HL-60/S4 (cell line): ENCODE data around the gene COL15A1.

ENCODE experiments used
- in situ Hi-C: fragments of 300-500 bp; cut with MboI; formaldehyde crosslinking; loops from 2 replicates; pipeline ENCODE4 v1.14.3; 2022; ENCODE audit warnings: low sequenced_read_pairs

The COL15A1 gene

DNA sequence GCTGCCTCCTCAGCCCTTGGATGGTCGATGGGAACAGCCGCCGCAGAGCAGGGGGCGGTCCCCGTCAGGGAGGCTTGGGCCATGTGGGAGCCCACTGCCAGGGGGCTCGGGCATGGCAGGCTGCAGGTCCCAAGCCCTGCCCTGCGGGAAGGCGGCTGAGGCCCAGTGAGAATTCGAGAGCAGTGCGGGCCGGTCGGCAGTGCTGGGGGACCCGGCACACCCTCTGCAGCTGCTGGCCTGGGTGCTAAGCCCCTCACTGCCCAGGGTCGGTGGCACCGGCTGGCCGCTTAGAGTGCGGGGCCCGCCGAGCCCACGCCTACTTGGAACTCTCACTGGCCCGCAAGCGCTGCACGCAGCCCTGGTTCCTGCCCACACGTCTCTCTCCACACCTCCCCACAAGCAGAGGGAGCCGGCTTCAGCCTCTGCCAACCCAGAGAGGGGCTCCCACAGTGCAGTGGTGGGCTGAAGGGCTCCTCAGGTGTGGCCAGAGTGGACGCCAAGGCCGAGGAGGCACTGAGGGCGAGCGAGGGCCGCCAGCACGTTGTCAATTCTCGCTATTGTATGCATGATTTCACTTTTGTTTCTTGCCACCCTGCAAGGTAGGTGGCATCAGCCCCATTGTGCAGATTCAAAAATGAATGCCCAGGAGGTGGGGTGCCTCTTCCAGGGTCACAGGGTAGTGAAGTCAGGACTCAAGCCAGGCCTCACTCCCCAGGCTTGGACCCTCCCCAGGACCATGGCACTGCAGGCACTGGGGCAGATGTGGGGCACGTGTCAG is 48.6 kb downstream of the COL15A1 start:
- in situ Hi-C loops = loop anchor here (10.0 kb wide), 1 partner anchor 143 kb away; no protein-coding TSS in a partner anchor

DNA sequence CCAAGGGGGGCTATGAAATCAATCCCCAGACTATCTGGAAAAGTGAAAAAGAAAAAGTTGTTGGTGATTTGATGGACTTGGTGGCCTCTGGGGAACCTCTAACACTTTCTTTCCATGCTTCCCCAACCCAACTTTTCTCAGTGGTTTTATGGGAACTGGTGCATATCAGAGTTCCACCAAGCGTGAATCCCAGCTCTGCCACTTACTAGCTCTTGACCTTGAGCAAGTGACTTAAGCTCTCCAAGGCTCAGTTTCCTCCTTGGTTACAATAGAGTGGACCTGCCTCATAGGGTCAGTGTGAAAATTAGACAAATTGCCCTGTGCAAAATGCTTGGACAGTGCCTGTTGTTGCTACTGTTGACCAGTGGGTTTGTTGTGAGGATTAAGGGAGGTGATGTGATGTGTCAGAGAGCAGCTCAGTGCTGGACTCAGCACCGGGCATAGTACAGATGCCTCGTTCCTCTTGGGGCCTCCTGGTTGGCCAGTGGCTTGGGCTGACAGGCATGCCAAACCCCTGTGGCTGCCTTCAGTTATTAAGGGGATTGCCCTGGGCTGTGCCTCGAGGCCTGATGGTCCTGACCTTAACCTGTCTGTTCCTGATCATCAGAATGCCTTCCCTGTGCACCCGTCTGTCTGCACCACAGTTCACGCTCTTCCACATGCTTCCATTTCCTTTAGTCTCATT is 49.3 kb downstream of the COL15A1 start:
- in situ Hi-C loops = loop anchor here (10.0 kb wide), 1 partner anchor 142 kb away; no protein-coding TSS in a partner anchor

DNA sequence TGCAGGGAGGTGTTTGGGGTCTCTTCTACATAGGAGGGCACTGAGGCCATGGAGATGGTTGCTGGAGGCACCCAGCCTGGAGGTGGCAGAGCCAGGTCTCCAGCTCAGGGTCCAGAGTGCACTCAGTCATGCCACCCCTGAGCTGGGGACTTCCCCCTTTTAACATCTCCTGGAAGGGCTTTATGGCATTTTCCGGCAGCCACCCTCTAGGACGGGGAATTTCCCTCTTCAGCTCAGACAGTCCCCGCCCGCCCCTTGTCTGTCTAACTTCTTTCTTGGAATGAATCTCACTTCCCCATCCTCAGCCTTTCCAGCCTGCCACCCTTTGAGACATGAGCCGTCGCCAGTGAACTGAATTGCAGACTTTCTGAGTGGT is 49.9 kb downstream of the COL15A1 start:
- in situ Hi-C loops = loop anchor here (10.0 kb wide), 1 partner anchor 141 kb away; no protein-coding TSS in a partner anchor

DNA sequence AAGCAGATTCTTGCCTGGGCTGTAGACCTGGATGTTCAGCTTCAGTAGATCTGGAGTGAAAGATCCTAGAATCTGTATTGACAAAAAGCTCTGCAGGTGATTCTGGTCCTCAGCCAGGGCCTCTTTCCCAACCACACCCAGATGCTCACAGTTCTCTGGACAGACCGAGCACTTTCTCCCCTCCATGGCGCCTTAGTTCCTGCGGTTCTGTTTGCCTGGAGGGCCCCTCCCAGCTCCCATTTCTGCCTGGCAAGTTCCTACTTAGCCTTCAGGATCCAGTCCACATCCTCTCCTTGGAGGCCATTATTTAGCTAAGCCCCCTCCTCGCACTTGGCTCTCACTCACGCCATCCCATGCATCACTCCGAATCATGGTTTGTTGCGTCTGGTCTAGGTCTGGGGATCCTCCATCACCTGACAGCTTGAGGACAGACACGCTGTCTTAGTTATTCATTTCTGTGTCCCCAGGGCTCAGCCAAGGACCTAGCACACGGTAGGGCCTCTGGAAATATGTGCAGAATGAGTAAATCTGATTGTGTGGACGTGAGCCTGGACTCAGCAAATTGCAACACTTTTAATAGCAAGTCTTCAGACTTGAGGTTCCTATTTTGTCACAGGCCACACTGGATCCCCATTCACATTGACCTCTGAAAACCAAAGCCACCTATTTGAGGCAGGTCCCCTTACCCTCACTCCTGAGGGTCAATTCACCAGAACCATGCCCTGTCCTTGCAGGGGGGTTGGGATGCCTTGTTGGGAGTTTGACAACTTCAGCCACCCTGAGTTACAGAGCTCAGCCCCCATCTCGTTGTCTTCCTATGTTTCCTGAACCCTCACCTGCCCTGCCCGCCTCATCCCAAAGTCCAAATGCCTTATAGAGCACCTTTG is 50.7 kb downstream of the COL15A1 start:
- in situ Hi-C loops = loop anchor here (5.0 to 10.0 kb wide), 2 partner anchors 140 to 147 kb away; no protein-coding TSS in a partner anchor

DNA sequence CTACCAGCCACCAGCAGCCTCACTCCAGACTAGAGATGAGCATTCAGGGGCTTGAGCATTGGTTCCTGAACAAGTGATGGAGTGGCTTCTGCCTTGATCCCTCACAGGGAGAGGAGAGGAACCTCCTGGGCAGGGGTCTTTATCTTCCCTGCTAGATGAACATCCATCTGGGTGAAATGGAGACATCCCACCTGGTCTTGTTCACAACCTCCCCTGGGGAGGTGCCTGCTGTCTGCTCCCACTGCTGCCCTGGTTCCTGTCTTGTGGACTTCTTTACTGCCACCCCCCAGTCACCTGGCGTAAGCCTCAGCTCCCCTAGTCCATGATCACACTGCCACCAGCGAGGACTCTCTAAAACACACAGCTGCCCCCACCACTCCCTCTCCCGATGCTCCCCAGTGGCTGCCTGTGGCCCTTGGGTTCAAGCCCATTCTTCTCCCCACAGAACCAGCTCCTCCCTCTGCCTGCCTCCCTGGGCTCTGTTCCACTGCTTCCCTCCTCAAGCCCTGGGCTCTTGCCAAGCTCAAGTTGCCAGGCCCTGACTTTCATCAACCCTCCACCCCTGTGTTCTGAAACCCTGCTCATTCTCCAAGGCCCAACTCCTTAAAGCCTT is 51.5 kb downstream of the COL15A1 start:
- in situ Hi-C loops = loop anchor here (5.0 to 10.0 kb wide), 2 partner anchors 140 to 148 kb away; no protein-coding TSS in a partner anchor

DNA sequence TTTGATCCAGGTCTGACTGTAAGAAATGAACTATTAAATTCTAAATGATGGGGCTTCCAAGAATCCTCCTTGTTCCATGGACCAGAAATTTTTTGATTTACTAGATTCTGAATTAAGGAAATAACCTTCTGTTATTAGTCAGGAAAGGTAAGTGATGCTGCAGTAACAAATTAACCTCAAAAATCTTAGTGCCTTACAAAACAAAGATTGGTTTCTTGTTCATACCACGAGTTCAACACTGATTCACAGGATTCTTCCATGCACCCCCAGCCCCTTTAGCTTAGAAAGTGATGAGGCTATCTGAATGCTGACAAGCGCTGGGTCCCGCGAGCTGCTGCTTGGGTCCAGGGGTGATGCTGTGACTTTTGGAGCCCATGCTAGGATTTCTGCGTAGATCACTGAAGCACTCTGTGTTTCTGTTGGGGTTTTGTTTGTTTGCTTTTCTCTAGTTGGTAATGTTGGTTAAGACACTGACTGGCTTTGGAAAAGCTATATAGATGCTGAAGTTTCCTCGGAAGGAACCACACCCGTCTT is 52.3 kb downstream of the COL15A1 start:
- in situ Hi-C loops = loop anchor here (5.0 to 10.0 kb wide), 2 partner anchors 139 to 149 kb away; no protein-coding TSS in a partner anchor

DNA sequence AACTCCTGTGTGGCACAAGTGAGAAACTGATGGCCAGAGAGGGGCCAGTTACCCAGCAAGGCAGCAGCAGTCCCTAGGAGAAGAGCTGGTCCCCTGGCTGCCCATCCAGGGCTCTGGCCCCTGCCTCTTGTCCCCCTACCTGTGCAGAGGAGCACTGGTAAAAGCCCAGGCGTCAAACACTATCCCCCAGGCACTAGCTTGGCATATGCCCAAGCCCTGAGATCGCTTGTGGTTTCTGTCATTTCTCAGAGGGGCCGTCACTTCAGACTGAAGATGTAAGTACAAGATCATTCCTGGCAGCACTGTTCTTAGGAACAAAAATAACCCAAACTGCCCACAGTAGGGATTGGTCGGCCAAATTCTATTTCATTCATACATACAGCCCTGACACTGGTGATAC is 53.9 kb downstream of the COL15A1 start:
- in situ Hi-C loops = loop anchor here (5.0 to 10.0 kb wide), 2 partner anchors 137 to 150 kb away; no protein-coding TSS in a partner anchor

DNA sequence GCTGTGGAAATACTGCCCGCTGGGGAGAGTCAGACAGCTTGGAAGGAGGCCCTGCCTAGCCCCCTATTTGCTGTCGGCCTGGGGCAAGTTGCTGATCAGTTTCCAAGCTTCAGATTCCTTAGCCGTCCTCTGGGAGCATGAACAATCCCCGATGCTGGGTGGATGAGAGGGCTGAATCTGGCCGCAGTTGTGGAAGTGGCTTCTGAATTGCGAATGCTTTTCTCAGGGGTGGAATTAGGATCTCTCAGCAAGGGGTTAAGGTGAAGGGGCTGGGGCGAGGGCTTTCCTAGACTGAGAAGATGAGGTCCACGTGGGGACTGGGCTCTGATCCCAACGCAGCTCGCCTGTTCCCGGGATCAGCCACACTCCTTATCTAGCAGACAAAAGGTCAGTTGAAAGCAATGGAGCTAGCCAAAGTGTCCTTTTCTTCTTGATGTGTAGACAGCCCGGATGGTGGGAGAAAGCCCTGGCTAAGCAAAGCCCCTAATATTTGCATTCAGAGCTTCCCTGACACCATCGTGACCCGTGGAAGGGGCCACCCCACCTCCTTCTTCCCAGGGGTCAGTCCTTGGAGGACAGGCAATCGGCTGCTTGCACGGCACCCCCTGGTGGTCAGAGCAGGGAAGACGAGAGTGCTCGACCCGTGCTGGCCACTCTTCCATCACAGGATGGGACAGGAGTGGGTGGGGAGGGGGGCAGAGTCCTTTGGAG is 54.9 kb downstream of the COL15A1 start:
- in situ Hi-C loops = loop anchor here (5.0 to 10.0 kb wide), 2 partner anchors 136 to 151 kb away; no protein-coding TSS in a partner anchor

DNA sequence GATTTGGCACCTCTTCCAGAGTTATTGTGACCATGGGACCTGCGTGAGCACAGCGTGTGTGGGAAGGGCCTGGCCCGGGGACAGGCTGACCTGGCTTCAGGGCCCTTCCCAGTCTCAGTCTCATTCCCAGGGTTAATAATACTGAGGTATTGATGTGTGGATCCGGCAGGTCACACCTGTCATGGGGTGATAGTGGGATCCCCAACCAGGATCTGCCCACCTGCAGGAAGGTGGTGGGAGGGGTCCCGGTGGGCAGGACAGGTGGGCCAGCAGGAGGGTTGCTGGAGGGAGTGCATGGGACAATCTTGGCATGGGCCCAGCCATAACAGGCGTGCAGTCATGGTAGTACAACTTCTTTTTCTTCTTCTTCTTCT is 55.4 kb downstream of the COL15A1 start:
- in situ Hi-C loops = loop anchor here (5.0 to 10.0 kb wide), 2 partner anchors 136 to 152 kb away; no protein-coding TSS in a partner anchor

DNA sequence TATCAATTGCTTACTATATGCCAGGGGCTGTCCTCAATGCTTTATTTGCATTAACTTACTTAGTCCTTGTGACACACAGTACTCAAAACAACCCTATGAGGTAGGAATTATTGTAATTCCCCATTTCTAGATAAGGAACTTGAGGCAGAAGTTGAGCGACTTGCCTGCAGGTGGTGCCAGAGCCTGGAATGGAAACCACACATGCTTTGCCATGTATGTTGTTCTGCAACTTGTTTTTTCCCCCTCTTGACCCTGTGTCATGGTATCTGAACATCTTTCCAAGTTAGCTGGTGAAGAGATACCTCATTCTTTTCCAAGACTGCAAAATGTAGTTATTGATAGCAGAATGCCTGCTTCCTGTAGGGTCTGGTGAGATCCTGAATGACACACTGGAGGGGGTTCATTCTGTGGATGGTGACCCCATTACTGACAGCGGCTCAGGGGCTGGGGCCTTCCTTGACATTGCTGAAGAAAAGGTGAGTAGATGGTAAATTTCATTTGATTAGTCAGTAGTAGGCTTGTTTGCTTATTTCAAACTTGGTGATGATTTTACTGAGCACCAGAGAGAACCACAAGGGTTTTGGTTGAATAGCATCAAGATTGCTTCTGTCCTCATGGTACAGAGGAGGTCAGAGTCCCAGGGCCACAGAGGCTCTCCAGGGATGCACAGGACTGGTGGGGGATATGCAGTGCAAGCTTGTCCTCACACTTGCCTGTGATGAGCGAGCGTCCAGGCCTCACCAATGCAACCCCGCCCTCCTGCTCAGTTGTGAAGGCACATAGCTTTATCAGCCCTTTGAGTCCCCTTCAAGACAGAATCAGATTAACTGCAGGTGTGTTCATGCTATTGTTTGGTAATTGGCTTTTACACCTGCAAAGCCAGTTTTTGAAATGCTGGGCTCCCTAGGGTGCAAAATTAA is 57.0 kb downstream of the COL15A1 start:
- in situ Hi-C loops = no loop called here

DNA sequence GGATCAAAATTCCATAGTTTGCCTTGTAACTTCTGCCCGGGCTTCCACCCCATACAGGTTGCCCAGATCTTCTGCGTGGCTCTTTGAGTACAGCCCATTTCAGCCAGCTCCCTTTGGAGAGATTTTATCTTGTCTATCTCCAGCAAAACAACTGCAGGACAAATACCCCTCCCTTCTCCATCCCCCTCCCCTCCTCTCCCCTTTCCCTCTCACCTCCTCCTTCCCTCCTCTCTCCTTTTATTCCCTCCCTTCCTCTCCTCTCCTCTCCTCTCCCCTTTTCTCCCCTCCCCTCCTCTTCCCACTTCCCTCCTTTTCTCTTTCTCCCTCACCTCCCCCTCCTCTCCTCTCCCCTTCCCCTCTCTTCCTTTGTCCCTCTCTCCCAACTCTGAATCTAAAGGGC is 58.2 kb downstream of the COL15A1 start:
- in situ Hi-C loops = no loop called here

DNA sequence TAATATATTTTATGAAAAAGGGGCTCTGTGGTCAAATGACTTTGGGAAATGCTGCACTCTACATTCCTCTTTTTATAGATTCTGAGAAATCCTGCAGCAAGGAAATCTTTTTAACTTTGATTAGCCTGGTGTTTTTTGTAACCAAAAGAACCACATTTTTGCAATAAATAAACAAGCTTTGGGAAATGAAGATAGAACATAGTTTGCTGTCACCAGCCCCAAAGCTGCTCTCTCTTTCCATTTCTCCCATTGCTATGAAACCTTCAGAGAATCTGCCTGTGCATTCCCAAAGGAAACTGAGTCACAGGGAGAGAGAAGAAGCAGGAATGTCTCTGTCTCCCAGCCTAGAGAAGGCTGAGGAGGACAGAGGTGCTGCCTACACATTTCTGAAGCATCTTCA is 59.0 kb downstream of the COL15A1 start:
- in situ Hi-C loops = no loop called here

DNA sequence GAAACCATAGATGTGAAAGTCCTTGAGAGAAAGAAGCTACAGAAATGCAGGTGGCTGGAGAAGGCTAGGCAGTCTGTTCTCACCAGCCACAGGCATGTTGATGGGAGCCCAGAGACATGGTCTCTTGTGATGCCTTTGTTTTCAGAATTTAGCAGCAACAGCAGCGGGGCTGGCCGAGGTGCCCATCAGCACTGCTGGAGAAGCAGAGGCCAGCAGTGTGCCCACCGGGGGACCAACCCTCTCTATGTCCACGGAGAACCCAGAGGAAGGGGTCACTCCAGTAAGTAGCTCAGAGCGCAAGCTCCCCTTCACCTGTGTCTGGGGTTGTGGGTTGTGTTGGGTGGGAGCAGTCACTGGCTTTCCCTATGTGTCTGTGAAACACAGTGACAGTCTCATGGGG is 59.6 kb downstream of the COL15A1 start:
- in situ Hi-C loops = no loop called here

DNA sequence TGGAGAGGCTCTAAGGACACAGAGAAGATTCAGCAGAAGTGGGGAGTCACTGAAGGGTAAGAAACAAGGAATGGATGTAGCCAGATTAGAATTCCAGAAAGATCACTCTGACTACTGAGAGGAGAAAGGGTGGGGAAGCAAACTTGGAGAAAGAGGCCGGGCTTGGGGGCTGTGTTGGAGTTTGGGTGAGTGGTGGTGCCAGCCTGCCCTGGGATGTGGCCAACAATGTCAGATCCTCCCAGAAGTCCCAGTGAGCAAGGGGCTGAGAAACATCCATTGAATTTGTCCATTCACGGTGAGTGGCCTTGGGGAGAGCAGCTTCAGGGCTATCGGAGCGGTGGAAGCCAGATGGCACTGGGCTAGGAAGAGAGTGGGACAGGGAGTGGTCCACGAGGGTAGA is 60.4 kb downstream of the COL15A1 start:
- in situ Hi-C loops = no loop called here

DNA sequence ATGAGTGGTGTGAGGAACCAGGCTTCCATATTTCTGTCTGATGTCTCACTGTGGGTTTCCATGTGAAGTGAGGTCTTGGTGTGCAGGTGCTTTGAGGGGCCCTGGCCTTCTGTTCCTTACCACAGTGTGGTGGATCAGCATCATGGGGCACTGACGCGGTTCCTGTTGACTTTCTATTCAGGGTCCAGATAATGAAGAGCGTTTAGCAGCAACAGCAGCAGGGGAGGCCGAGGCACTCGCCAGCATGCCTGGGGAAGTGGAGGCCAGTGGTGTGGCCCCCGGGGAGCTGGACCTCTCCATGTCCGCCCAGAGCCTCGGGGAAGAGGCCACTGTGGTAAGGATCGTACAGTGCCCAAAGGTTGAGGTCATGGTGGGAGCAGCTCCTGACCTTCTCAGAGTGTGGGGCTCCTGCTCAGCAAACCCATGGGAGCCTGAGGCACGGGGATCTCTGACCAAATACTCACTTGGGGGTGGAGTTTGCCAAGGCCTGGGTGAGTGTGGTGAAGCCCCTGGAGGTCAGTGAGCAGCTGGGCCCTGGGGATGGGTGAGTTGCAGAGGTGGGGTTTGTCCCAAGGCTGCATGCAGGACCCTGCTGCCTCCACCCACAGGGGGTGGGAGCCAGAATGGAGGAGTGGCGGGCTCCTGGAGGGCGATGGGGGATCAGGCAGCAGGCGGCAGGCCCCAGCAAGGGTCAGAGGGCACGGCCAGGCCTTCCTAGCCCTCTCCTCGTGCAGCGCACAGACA is 61.2 kb downstream of the COL15A1 start:
- in situ Hi-C loops = no loop called here

DNA sequence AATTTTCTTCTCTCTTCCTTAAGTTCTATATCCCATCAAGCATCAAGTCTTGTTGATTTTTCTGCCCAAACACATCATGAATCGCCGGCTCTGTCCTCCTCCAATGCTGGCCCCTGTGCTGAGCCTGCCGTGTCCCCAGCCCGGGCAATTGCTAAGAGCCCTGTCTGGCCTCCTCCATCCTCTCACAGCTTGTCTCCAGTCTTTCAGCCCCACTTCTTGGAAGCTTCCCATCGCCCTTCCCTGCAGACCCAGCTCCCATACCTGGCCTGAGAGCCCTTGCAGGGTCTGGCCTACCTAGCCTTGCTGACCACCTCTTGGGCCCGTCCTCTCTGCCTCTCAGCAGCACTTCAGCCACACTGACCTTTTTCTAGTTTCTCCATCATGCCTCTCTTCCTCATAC is 61.9 kb downstream of the COL15A1 start:
- in situ Hi-C loops = no loop called here

DNA sequence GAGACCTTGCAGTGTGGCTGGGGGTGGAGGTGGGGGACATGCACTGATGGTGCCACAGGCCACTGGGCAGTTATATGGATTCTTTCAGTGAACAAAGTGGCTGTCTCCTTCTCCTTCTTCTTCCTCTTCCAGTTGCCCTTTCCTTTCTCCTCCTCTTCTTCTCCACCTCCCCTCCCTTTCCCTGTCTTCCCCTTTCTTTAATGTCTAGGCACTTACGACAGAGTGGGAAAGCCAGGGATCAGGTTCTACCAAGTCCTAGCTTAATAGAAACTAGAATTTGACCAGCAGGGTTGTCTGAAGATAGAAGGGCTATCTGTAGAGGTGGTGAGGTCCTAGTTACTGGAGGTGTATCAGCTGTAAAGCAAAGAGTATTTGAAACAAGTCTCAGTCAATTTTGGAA is 62.8 kb downstream of the COL15A1 start:
- in situ Hi-C loops = no loop called here

DNA sequence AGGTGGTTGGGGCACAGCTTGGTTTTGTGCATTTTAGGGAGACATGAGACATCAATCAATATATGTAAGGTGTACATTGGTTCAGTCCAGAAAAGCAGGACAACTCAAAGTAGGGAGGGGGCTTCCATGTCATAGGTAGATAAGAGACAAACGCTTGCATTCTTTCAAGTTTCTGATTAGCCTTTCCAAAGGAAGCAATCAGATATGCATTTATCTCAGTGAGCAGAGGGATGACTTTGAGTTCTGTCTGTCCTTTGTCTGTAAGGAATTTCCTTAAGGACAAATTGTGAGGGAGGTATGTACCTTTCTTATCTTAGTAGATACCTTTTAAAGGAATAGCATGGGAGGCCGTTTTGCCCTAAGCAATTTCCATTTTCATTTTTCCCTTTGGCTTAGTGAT is 63.3 kb downstream of the COL15A1 start:
- in situ Hi-C loops = no loop called here
